ENCODE measurements around the gene FAM3D. TPM values are rescaled to one million over a fixed set of nuclear protein-coding genes. Genes with fewer than 3 reads are reported as not detected.

Gene FAM3D
- total RNA-seq, 1 donor from 2014 or later: 4.0 TPM

DNA sequence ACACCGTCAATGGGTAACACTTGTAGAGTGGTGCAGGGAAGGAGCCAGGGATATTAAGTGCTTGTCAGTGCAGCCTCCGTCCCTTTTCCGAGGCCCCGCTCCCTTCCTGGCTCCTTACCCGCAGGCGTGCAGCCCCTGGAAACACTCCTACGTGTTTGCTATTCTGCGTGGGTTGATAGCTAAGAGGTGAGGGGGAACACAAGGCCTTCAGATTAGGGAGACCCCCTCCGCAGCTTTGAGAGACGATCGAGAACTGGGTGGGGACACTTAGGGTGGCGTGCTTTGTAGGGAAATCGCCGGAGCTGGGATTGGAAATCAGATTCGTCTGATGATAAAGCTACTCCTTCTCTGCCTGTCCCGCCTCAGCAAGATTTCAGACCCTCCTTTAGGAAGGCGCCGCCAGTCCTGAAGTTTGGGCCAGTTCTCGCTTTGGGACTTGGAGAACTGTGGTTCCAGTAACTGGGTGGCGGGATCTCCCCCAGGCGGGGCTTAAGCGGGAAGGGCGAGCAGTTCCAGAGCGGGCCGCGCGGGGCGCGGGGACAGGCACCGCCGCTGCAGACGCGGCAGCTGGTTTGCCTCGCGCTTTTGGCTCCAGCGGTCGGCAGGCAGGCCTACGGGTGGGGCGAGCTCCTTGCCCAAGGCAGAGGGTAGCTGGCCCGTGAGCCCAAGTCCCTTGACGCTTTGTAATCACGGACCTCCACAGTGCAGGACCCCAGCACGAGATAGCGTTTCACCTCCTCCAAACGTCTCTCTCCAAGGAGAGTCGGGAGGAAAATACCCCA, 81.4 kb downstream of the FAM3D start:
- Histone ChIP-seq H3K36me3 (no peaks in the 10 kb centered on the region), H3K4me3 (peak overlapping the region; percentile 60), H3K27ac (peak overlapping the region; percentile 80), H3K27me3 (peaks cover 15% of the 10 kb centered on the region), H3K4me1 (peaks cover 13% of the 10 kb centered on the region), H3K9me3 (no peaks in the 10 kb centered on the region)
- TF ChIP-seq, protein P1, sequence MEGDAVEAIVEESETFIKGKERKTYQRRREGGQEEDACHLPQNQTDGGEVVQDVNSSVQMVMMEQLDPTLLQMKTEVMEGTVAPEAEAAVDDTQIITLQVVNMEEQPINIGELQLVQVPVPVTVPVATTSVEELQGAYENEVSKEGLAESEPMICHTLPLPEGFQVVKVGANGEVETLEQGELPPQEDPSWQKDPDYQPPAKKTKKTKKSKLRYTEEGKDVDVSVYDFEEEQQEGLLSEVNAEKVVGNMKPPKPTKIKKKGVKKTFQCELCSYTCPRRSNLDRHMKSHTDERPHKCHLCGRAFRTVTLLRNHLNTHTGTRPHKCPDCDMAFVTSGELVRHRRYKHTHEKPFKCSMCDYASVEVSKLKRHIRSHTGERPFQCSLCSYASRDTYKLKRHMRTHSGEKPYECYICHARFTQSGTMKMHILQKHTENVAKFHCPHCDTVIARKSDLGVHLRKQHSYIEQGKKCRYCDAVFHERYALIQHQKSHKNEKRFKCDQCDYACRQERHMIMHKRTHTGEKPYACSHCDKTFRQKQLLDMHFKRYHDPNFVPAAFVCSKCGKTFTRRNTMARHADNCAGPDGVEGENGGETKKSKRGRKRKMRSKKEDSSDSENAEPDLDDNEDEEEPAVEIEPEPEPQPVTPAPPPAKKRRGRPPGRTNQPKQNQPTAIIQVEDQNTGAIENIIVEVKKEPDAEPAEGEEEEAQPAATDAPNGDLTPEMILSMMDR (IDR thresholded peaks at IDR 0.05): peak; percentile 90
- peak; percentile 91 for DNase-seq
- peak; percentile 96 for ATAC-seq
- intact Hi-C loops (cut with DNase I): no loop called here

DNA sequence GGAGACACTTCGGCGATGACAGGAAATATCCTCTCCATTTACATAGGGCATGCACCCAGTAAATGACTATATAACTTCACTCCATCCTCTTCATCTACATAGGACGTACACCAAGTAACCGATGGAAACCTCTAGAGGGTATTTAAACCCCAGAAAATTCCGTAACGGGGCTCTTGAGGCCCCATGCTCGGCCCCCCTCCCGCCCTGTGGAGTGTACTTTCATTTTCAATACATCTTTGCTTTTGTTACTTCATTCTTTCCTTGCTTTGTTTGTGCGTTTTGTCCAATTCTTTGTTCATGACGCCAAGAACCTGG, 81.9 kb downstream of the FAM3D start:
- ATAC-seq (no peak), DNase-seq (no peak)
- H3K27ac ChIP-seq: peak overlapping the region; percentile 80
- no peaks in the 10 kb centered on the region for H3K9me3 ChIP-seq
- TF ChIP-seq, protein P1 (IDR thresholded peaks at IDR 0.05): no peak
- peaks cover 15% of the 10 kb centered on the region for H3K27me3 ChIP-seq
- H3K4me1 ChIP-seq: peaks cover 13% of the 10 kb centered on the region
- H3K36me3 ChIP-seq: no peaks in the 10 kb centered on the region
- intact Hi-C loops (cut with DNase I): no loop called here
- H3K4me3 ChIP-seq: peak overlapping the region; percentile 60

Other genes with a start within 250 kb of the FAM3D start
- gene PDHB, start 232.9 kb downstream of the FAM3D start, total RNA-seq: 49.6 TPM
- 8.2 TPM for gene KCTD6, start 174.7 kb downstream of the FAM3D start, total RNA-seq
- gene ACOX2, start 129.6 kb downstream of the FAM3D start, total RNA-seq: 20.1 TPM
- 91.5 TPM for gene FAM107A, start 89.4 kb downstream of the FAM3D start, total RNA-seq